Measurements from ENCODE around the gene FCGR2B. TPM values are rescaled to one million over a fixed set of nuclear protein-coding genes. Genes with fewer than 3 reads are reported as not detected.
A peak's percentile ranks its signal among the peaks of the same experiment; 100 is the strongest.
"Not testable (repeated sequence)": the region's sequence is repeated elsewhere in the genome, so short reads cannot be mapped to it uniquely, and the experiment has no call there.

FCGR2B gene
- polyA plus RNA-seq, 1 donor, result 0.06 TPM

GRCh38 chr1:161706482-161707347 is 43.8 kb downstream of the FCGR2B start, which contains the start of gene FCRLA:
Gene FCRLA (plus strand): TSS chr1:161707229. CDS start chr1:161707265, 36 bp downstream.
- no peak for DNase-seq

GRCh38 chr1:161707503-161707902 is 44.6 kb downstream of the FCGR2B start:
- DNase-seq, result no peak

DNA sequence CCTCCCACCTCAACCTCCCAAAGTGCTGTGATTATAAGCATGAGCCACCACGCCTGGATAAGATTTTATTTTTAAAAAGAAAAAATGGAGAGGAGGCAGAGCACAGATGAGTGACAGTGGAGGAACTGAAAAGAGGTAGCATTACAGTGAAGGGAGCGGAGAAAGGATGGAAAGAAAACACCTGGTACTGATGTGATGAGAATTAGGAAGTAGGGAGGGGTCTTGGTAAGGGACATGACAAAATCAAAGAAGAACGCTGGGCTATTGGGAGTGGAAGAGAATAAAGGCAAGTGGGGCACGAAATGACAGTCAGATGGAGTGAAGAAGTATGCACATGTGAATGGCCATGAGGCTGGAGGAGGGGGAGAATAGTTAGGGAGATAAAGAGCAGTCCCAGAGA is 46.4 kb downstream of the FCGR2B start:
- DNase-seq, result no peak

GRCh38 chr1:161710560-161710959 is 47.6 kb downstream of the FCGR2B start:
- DNase-seq, result no peak

DNA sequence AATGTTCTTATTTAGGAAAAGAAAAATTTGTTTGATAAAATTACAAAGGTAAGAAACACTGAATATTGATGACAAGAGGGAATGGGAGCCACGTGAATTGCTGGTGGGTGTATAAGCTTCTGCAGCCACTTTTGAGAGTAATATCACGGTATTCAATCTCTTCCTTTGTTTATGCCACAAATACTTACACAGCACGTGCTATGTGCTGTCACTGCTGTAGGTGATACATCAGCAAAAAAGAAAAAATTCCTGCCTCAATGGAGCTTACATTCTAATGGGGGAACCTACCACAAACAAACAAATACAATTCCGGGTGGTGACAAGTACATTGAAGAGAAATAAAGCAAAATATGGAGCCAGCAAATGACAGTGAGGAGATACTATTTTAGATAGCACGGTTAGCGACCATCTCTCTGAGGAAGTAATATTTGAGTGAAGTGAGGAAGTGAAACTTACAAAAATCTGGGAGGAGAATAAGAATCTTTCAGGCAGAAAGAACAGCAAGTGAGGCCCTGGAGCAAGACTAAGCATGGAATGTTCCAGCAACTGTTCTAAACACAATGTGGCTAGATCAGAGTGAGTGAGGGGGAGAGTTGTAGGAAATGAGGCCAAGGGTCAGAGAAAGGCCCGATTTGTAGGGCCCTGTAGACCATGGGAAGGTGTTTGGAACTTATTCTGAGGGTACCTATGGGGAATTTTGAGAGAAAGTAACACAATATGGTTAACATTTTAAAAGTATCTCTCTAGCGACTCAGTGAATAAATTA is 55.8 kb downstream of the FCGR2B start:
- no peak for DNase-seq

DNA sequence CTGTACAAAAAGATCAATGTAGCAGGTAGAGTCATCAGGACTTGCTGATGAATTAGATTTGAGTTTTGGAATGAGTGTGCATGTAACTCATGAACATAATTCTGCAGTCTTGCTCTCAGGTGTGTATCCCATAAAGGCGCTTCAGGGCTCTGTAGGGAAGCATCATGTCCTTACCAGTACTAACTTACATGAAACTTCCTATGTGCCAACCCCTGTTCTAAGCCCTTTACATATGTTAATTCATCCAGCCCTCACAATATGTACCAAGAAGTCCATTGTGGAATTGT is 56.3 kb downstream of the FCGR2B start:
- no peak for DNase-seq

GRCh38 chr1:161720422-161720821 is 57.5 kb downstream of the FCGR2B start:
- DNase-seq, result no peak

DNA sequence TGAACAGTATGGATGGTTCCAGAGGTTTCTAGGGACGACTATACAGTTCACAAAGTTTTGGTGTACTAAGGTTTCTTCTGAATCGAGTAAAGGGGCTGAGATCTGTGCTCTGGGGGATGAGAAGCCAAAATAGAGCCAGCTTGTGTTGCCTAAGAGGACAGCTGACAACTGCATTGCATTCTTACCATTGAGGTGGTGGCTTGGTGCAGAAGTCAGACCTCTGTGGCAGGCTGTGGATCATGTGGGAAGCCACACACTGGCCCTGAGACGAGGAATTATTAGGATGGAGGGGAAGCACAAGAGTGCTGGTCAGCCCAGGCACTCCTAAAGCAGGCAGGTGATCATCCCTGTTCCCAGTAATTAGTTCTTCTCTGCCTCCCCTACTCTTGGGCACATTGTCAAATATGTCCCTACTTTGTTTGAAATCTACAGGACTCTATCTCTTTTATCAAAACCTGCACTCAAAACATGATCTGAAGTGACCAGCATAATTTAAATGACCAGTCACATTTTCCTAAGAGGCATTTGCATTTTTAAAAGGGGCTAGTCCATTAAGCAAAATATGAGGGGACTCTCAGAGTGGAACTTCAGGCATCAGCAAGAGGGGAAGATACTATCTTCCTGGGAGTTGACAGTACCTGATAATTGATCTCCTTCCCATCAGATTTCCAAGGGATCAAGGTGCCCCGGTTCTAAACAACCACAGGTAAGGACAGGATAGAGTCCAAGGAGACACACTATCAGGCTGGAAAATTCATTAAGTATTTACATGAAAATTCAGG is 58.2 kb downstream of the FCGR2B start, which contains the start of gene FCRLB:
FCRLB (plus strand) TSS at position 589 of the 782 bp plus-strand sequence. CDS start 1,129 bp downstream, outside the sequence.
- DNase-seq, result no peak

DNA sequence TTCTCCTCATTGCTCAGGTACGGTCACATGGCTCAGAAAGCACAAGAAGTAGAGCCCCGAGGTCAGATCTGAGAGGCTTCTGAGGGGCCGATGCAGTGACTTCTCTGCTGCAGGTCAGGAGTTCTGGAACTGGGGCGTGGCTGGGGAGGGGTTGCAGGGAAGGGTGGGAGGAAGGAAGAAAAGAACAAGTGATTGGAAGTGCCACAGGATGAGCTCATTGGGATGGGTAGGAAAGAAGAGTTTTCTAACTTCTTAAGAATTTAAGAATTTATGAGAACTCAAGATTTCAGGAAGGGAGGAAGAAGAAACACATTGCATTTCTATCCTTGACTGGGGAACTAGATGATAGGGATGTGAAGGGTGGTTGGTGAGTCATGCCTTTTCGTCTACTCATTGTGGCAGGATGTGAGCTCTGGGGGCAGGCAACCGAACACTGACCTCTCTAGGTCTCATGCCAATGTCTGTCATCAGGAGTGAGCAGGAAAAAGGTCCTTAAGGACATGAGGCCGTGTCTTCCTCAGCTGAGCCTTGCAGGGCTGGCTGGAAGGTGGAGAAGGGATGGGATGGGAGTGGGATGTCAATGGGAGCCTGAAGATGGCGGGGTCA is 58.9 kb downstream of the FCGR2B start:
- DNase-seq, result no peak

GRCh38 chr1:161722406-161722805 is 59.5 kb downstream of the FCGR2B start:
- no peak for DNase-seq

GRCh38 chr1:161723459-161724141 is 60.7 kb downstream of the FCGR2B start:
- DNase-seq, result no peak

- DNase-seq, result not testable (repeated sequence)
These were observed 62.4 kb downstream of the FCGR2B start for GRCh38 chr1:161725258-161725907.

- DNase-seq, result peak; percentile 43
These were observed 63.0 kb downstream of the FCGR2B start for GRCh38 chr1:161725908-161726472.

DNA sequence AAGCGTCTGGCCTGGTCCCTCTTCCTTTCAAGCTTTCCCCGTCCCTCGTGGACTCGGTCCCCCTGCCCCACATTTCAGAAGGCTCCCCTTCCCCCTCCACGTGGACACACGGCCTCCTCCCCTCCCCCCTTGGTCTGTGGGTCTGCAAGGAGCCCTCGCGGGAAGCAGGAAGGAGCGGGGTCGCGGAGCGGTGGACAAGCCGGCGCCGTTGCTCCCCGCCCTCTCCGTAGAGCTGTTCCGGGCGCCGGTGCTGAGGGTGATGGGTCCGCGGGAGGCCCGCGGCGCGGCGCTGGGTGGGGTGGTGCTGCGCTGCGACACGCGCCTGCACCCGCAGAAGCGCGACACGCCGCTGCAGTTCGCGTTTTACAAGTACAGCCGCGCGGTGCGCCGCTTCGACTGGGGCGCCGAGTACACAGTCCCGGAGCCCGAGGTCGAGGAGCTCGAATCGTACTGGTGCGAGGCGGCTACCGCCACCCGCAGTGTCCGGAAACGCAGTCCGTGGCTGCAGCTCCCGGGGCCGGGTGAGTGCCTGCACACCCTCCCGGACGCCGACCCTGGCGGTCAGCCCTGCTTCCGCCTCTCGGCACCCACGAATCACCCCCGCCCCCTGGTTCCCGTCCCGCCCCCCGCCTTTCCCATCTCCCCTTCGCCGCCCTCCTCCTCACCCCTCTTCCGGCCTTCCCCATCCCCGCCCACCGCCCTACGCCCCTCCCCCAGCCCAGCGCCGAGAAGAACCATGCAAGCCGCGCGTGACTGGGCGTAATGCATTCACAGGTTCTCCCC is 63.7 kb downstream of the FCGR2B start:
- DNase-seq, result peak; percentile 89

DNA sequence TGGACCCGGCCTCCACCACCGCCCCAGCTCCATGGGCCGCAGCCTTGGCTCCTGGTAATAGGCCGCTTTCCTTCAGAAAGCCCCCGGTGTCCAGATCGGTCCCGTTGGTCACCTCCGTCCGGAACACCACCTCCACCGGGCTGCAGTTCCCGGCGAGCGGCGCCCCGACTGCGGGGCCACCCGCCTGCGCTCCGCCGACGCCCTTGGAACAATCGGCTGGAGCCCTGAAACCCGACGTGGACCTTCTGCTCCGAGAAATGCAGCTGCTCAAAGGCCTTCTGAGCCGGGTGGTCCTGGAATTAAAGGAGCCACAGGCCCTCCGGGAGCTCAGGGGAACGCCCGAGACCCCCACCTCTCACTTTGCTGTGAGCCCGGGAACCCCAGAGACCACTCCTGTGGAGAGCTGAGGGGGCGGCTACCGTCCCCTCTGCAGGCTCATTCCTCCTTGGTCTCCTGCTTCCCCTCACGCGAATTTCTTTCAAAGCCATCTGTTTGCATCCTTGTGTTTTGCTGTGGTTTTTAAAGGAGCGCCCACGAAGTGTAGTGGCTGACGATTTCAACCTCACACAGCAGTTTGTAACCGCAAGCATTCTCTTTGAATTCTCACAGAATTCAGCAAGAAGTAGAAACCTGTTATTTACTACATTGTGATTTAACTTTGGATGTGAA is 64.4 kb downstream of the FCGR2B start:
- DNase-seq, result no peak

Measured in hindlimb muscle (tissue), 1 donor.